GM18505 (cell line): ENCODE data around the gene CKLF.

Experiments used
- ATAC-seq: cut with Tn5 transposase; IDR thresholded peaks from one replicate; pipeline ENCODE4 v1.9.1; 2021; ENCODE audit not compliant: unreplicated experiment
- POLR2A ChIP-seq: IDR thresholded peaks from 4 replicates; pipeline ENCODE4 v1.6.1; 2011; ENCODE audit warnings: borderline replicate concordance; ENCODE audit not compliant: insufficient read depth, insufficient read length; ENCODE audit errors: extremely low read depth

Gene CKLF

DNA sequence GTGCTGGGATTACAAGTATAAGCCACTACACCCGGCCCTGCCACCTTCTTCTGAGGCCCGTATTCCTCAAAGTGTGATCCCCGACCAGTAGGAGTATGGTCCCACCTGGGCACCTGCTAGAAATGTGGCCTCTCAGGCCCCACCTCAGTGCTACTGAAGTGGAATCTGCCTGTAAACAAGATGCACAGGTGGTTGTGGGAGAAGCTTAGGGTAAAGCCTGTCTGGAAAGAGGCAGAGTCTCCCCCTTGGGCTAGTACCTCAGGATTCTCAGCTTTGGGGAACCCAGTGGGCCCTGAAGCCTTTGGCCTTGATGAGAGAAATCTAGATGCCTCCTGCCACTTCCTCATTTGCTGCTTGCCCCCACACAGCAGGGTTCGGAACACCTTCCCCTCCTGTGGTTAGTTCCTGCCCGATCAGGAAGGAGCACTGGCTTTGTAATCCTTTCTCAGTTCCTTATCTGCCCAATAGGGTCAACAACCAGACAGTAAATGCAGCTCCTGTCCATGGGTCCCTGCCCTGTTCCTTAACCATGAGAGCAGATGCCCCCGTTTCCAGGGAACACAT lies 27.7 kb upstream of the CKLF start:
- peak; percentile 73 for ATAC-seq

GRCh38 chr16:66525396-66526180 lies 26.8 kb upstream of the CKLF start:
- ATAC-seq: no peak
- TF ChIP-seq POLR2A: no peak

More for the DNA sequence above, 27.7 kb upstream of the CKLF start:
- peak; percentile 39 for TF ChIP-seq POLR2A

DNA sequence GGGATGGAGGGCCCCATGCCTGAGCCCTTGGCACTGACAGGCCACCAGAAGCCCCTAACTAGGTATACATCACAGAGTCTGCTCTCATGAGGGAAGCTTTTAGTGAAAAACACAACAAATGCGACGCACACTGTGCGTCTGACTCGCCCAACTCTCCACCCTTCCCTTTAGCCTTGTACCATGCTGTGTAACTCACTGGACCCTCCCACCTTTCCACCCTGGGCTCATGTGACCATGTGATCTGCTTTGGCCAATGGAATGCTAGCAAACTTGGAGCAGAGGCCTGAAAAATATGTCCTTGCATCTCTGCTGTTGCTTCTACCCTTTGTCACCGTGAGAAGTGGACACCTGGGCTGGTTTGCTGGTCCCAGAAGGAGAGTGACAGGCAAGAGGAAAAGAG lies 24.1 kb upstream of the CKLF start:
- ATAC-seq: no peak
- TF ChIP-seq POLR2A: no peak

DNA sequence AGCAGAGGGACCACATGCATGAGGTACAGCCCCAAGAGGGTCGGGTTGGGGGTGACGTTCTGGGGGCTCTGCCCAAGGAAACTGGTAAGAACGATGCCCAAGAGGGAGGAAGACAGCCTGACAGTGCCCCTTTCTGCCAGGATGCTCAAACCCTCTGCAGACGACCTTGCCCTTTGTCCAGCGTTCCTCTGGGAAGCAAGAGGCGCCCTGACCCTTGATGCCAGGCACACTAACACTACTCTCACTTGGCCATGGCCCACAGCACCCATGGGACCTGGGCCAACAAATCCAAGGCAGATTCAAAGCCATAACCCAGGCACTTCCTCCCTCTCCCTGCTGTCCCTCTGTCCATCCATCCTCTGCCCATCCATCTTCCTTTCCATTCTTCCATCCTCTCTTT lies 22.9 kb upstream of the CKLF start:
- no peak for ATAC-seq
- no peak for TF ChIP-seq POLR2A

GRCh38 chr16:66534376-66534799 lies 18.0 kb upstream of the CKLF start:
- no peak for TF ChIP-seq POLR2A
- ATAC-seq: no peak

- no peak for TF ChIP-seq POLR2A
- ATAC-seq: no peak
These were observed 15.9 kb upstream of the CKLF start for GRCh38 chr16:66536525-66536924.

GRCh38 chr16:66537236-66537635 lies 15.1 kb upstream of the CKLF start:
- no peak for ATAC-seq
- no peak for TF ChIP-seq POLR2A

DNA sequence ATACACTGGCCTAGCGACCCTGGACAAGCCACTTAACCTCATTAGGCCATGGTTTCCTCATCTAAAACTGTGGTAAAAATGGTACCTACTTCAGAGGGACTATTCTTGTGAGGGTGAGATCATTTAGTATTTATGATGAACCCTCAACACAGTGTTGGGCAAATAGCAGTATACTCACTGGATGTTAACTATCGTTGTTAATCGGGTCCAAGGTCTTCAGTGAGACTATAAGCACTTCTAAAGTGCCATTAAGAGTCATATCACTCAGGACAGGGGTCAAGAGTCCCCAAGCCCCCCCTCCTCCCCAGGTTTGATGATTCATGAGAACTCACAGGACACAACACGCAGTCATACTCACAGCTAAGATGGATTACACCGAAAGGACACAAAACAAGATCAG lies 13.5 kb upstream of the CKLF start:
- TF ChIP-seq POLR2A: no peak
- ATAC-seq: no peak

- no peak for TF ChIP-seq POLR2A
- peak; percentile 66 for ATAC-seq
These were observed 12.5 kb upstream of the CKLF start for GRCh38 chr16:66539623-66540469.

GRCh38 chr16:66541388-66542355 lies 10.7 kb upstream of the CKLF start:
- TF ChIP-seq POLR2A: no peak
- ATAC-seq: no peak

DNA sequence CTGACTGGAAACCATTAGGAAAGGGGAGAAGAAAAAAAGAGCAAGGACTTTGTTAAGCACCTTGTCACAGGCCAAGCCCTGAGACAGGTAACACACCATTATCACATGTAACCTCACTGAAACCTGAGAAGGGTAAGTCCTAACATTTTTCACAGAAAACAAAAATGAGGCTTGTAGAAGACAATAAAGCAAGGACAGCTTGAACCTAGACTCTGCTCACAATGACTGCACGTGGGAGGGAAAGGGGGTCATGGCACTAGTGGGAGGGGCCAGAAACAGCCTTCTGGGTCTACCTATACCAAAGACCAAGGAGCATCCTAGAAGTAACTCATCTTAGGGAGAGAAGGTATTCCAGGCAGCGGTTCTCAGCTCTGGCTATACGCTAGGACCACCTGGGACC lies 10.0 kb upstream of the CKLF start:
- ATAC-seq: no peak
- TF ChIP-seq POLR2A: no peak

- no peak for ATAC-seq
- TF ChIP-seq POLR2A: no peak
These were observed 8.8 kb upstream of the CKLF start for GRCh38 chr16:66543541-66543940.
